OCI-LY7 (cell line): ENCODE measurements around the gene KRTAP5-6.

Experiments
- CTCF ChIP-seq: fragments of 200-600 bp; sonication (generic); conservative IDR thresholded peaks from 2 replicates; pipeline ENCODE4 v1.5.1; 2014; ENCODE audit warnings: mild to moderate bottlenecking, antibody characterized with exemption, low read length, moderate library complexity, mixed read lengths
- EZH2phosphoT487 ChIP-seq: fragments of 200-600 bp; sonication (generic); IDR thresholded peaks from 2 replicates; pipeline ENCODE4 v1.6.1; 2018; ENCODE audit warnings: low read depth, borderline replicate concordance, mild to moderate bottlenecking, mixed run types, antibody characterized with exemption, low read length, moderate library complexity, mixed read lengths

DNA sequence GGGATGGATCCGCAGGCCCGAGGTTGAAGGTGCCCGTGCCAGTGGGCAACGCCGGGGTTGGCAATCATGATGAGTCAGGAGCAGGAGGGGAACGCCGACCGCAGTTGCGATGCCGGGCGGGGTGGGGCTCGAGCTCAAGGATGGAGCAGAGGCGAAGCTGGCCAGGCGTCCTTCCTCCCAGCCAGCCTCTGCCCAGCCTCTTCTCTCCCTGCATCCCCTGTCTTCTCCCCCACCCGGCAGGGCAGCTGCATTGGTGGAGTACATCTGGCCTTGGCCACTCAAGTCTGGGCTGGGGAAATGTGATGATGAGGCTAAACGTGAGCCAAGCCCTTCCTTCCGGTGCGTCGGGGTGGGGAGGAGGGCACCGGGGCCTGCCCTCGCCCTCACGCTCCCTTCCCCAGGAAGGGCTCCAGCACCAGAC is 49.5 kb downstream of the KRTAP5-6 start:
- TF ChIP-seq CTCF (no peak), EZH2phosphoT487 (no peak)
